Activated CD4-positive, alpha-beta T cell treated with anti-CD3 and anti-CD28 coated beads for 24 hours (primary cell): ENCODE results near the gene C9orf50.
"Not testable (repeated sequence)": the region's sequence is repeated elsewhere in the genome, so short reads cannot be mapped to it uniquely, and the experiment has no call there.

Experiments
- DNase-seq, 2 donors: peaks; one replicate each; pipeline ENCODE4 v3.0.0-alpha.2; 2020; ENCODE audit warnings: low read depth in 2 of 2

The C9orf50 gene

GRCh38 chr9:129648092-129648763, 27.3 kb upstream of the C9orf50 start:
- no peak for DNase-seq

- DNase-seq, result no peak
Measured at GRCh38 chr9:129647635-129648034, 26.7 kb upstream of the C9orf50 start.

- DNase-seq, result no peak
Measured at GRCh38 chr9:129646654-129647053, 25.8 kb upstream of the C9orf50 start.

GRCh38 chr9:129646252-129646651, 25.4 kb upstream of the C9orf50 start:
- no peak for DNase-seq

- no peak for DNase-seq
Measured at GRCh38 chr9:129644902-129645301, 24.0 kb upstream of the C9orf50 start.

- DNase-seq, result no peak
Measured at GRCh38 chr9:129644365-129644764, 23.5 kb upstream of the C9orf50 start.

GRCh38 chr9:129643706-129644105, 22.8 kb upstream of the C9orf50 start:
- no peak for DNase-seq

GRCh38 chr9:129641750-129642585, 21.1 kb upstream of the C9orf50 start, which contains the start of gene ASB6:
TSS of gene ASB6 (minus strand) at chr9:129642151. CDS start at chr9:129641999, 152 bp downstream.
- DNase-seq, result peak; percentile 93 to 97

GRCh38 chr9:129640871-129641749, 20.2 kb upstream of the C9orf50 start:
- DNase-seq, result no peak

GRCh38 chr9:129640086-129640870, 19.4 kb upstream of the C9orf50 start:
- DNase-seq, result no peak

- no peak for DNase-seq
Measured at GRCh38 chr9:129639756-129640085, 18.8 kb upstream of the C9orf50 start.

- no peak for DNase-seq
Measured at GRCh38 chr9:129639034-129639630, 18.2 kb upstream of the C9orf50 start.

GRCh38 chr9:129637673-129638439, 17.0 kb upstream of the C9orf50 start:
- DNase-seq, result no peak

- DNase-seq, result no peak
Measured at GRCh38 chr9:129637102-129637501, 16.2 kb upstream of the C9orf50 start.

GRCh38 chr9:129636343-129636742, 15.4 kb upstream of the C9orf50 start:
- DNase-seq, result not testable (repeated sequence)

GRCh38 chr9:129635099-129636065, 14.5 kb upstream of the C9orf50 start:
- no peak for DNase-seq

- no peak for DNase-seq
Measured at GRCh38 chr9:129633848-129634247, 12.9 kb upstream of the C9orf50 start.

GRCh38 chr9:129633207-129633606, 12.3 kb upstream of the C9orf50 start:
- no peak for DNase-seq

- DNase-seq, result no peak
Measured at GRCh38 chr9:129632460-129632859, 11.6 kb upstream of the C9orf50 start.
